ENCODE data around the gene TAS2R1.

GRCh38 chr5:9608093-9608492 is 22.1 kb downstream of the TAS2R1 start:
- TF ChIP-seq CTCF (IDR thresholded peaks at IDR 0.05) (no peak), POLR2A (IDR thresholded peaks at IDR 0.05) (no peak)

Measured in esophagus squamous epithelium (tissue), 4 donors.